OCI-LY3 (cell line): Measurements from ENCODE around the gene ARID2.

Experiments
- H2AFZ ChIP-seq: fragments of 200-600, 300-600 bp; shearing (Covaris generic); 2 replicates; pipeline ENCODE4 v1.6.0; 2014; ENCODE audit warnings: antibody characterized with exemption, low read depth, low read length
- H3K27ac ChIP-seq: fragments of 200-600, 300-600 bp; sonication (generic); 2 replicates; pipeline ENCODE4 v1.5.1; 2014; ENCODE audit warnings: mild to moderate bottlenecking, low read length, moderate library complexity, mixed read lengths
- H3K27me3 ChIP-seq: fragments of 200-600, 300-600 bp; sonication (generic); 2 replicates; pipeline ENCODE4 v1.6.1; 2014; ENCODE audit warnings: low read depth, low read length, mixed read lengths
- H3K36me3 ChIP-seq: fragments of 200-600, 300-600 bp; sonication (generic); replicated peaks from 2 replicates; pipeline ENCODE3; 2014; ENCODE audit warnings: low read depth, low read length, mixed read lengths
- H3K4me1 ChIP-seq: fragments of 300-600, 200-600 bp; sonication (generic); 2 replicates; pipeline ENCODE4 v1.6.1; 2014; ENCODE audit warnings: low read length, mixed read lengths
- H3K4me2 ChIP-seq: fragments of 200-600, 300-600 bp; sonication (generic); 2 replicates; pipeline ENCODE4 v1.6.1; 2014; ENCODE audit warnings: low read length, mixed read lengths
- H3K4me3 ChIP-seq: fragments of 300-600, 200-600 bp; sonication (generic); 2 replicates; pipeline ENCODE4 v1.5.1; 2014; ENCODE audit warnings: antibody characterized with exemption, mild to moderate bottlenecking, low read length, moderate library complexity
- H3K79me2 ChIP-seq: fragments of 300-600, 200-600 bp; shearing (Covaris generic); 2 replicates; pipeline ENCODE4 v1.6.1; 2014; ENCODE audit warnings: mild to moderate bottlenecking, low read length, mixed read lengths
- H3K9ac ChIP-seq: fragments of 300-600, 200-600 bp; shearing (Covaris generic); 2 replicates; pipeline ENCODE4 v1.6.0; 2014; ENCODE audit warnings: mild to moderate bottlenecking, low read length, moderate library complexity
- H3K9me3 ChIP-seq: fragments of 200-600, 300-600 bp; shearing (Covaris generic); 2 replicates; pipeline ENCODE4 v1.6.1; 2014; ENCODE audit warnings: low read length, mixed read lengths; ENCODE audit not compliant: insufficient read depth
- H4K20me1 ChIP-seq: fragments of 200-600, 300-600 bp; sonication (generic); 2 replicates; pipeline ENCODE4 v1.6.1; 2016; ENCODE audit warnings: low read length, mixed read lengths; ENCODE audit not compliant: insufficient read depth
- EZH2phosphoT487 ChIP-seq: fragments of 200-600 bp; shearing (Covaris generic); IDR thresholded peaks from 2 replicates; pipeline ENCODE4 v1.6.1; 2018; ENCODE audit warnings: antibody characterized with exemption, mixed run types, low read depth
- TF ChIP-seq, protein P1 (sequence below): fragments of 200-600, 300-600 bp; sonication (generic); IDR thresholded peaks from 2 replicates; pipeline ENCODE4 v1.5.1; 2014; ENCODE audit warnings: antibody characterized with exemption, low read length, low read depth

ARID2 gene

DNA sequence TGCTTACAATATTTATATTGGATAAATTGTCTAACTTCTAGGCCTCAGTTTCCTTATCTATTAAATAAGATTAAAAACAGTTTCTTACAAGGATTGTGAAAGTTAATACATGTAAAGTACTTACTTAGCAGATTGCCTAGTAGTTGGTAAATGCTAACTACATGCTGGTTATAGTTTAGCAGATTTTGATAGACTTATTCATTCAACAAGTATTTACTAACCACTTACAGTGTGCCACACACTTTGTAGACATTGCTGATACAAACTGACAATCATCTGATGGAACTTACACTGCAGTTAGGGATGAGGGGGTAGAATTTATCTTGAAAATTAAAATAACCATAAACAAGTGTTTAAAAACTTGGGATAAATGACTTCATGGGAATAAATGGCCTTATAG is 50.4 kb downstream of the ARID2 start:
- peaks cover 24% of the 10 kb centered on the region for H3K79me2 ChIP-seq
- no peak overlapping the region for H3K4me3 ChIP-seq
- H3K36me3 ChIP-seq = no peaks in the 10 kb centered on the region
- no peaks in the 10 kb centered on the region for H3K9me3 ChIP-seq
- TF ChIP-seq EZH2phosphoT487 = no peak
- TF ChIP-seq, protein P1, sequence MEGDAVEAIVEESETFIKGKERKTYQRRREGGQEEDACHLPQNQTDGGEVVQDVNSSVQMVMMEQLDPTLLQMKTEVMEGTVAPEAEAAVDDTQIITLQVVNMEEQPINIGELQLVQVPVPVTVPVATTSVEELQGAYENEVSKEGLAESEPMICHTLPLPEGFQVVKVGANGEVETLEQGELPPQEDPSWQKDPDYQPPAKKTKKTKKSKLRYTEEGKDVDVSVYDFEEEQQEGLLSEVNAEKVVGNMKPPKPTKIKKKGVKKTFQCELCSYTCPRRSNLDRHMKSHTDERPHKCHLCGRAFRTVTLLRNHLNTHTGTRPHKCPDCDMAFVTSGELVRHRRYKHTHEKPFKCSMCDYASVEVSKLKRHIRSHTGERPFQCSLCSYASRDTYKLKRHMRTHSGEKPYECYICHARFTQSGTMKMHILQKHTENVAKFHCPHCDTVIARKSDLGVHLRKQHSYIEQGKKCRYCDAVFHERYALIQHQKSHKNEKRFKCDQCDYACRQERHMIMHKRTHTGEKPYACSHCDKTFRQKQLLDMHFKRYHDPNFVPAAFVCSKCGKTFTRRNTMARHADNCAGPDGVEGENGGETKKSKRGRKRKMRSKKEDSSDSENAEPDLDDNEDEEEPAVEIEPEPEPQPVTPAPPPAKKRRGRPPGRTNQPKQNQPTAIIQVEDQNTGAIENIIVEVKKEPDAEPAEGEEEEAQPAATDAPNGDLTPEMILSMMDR = no peak
- no peak overlapping the region for H2AFZ ChIP-seq
- H3K9ac ChIP-seq = no peak overlapping the region
- H3K4me2 ChIP-seq = no peak overlapping the region
- no peaks in the 10 kb centered on the region for H3K27me3 ChIP-seq
- no peak overlapping the region for H3K27ac ChIP-seq
- peaks cover 11% of the 10 kb centered on the region for H3K4me1 ChIP-seq
- peaks cover 21% of the 10 kb centered on the region for H4K20me1 ChIP-seq

DNA sequence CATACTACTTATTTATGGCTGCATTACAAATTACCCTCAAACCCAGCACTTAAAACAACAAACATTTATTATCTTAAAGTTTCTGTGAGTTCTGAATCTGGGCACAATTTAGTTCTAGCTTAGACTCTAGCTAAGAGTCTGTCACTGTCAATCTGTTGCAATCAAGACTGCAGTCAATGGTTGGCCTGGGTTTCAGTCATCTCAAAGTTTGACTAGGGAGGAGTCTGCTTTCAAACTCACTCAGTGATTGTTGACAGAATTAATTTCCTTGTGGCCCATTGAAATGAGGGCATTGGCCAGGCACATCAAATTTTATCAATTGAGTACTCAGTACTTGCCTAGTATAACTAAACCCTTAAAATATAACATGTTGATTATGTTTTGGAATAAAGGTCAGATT is 51.6 kb downstream of the ARID2 start:
- peaks cover 14% of the 10 kb centered on the region for H3K79me2 ChIP-seq

DNA sequence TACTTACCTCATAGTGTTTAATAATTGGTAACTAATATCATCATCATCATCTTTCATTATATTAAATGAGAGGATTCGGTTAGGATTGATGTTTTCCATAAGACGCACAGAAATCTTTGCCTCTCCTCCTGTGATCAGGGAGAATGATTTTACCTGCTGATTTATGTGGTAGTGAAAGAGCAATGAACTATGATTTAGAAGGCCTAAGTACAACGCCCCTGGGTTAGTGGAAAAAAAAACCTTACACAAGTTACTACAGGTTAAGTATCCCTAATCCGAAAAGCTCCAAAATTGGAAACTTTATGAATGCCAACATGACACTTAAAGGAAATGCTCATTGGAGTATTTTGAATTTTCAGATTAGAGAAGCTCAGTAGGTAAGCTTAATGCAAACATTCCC is 55.8 kb downstream of the ARID2 start:
- peaks cover 10% of the 10 kb centered on the region for H3K79me2 ChIP-seq
- H3K36me3 ChIP-seq = no peaks in the 10 kb centered on the region
- H2AFZ ChIP-seq = no peak overlapping the region
- TF ChIP-seq EZH2phosphoT487 = no peak
- TF ChIP-seq, protein P1 = no peak
- H3K4me3 ChIP-seq = no peak overlapping the region
- no peaks in the 10 kb centered on the region for H3K27me3 ChIP-seq
- no peak overlapping the region for H3K27ac ChIP-seq
- H3K9me3 ChIP-seq = no peaks in the 10 kb centered on the region
- H3K4me1 ChIP-seq = no peaks in the 10 kb centered on the region
- peaks cover 16% of the 10 kb centered on the region for H4K20me1 ChIP-seq
- H3K9ac ChIP-seq = no peak overlapping the region
- H3K4me2 ChIP-seq = no peak overlapping the region

More for the DNA sequence above, 51.6 kb downstream of the ARID2 start:
- no peak overlapping the region for H3K4me2 ChIP-seq
- H3K27ac ChIP-seq = no peak overlapping the region
- H3K36me3 ChIP-seq = no peaks in the 10 kb centered on the region
- no peak overlapping the region for H3K9ac ChIP-seq
- H3K27me3 ChIP-seq = no peaks in the 10 kb centered on the region
- H2AFZ ChIP-seq = no peak overlapping the region
- TF ChIP-seq EZH2phosphoT487 = no peak
- TF ChIP-seq, protein P1 = no peak
- H3K9me3 ChIP-seq = no peaks in the 10 kb centered on the region
- H3K4me3 ChIP-seq = no peak overlapping the region
- H4K20me1 ChIP-seq = peaks cover 9% of the 10 kb centered on the region
- peaks cover 3% of the 10 kb centered on the region for H3K4me1 ChIP-seq

DNA sequence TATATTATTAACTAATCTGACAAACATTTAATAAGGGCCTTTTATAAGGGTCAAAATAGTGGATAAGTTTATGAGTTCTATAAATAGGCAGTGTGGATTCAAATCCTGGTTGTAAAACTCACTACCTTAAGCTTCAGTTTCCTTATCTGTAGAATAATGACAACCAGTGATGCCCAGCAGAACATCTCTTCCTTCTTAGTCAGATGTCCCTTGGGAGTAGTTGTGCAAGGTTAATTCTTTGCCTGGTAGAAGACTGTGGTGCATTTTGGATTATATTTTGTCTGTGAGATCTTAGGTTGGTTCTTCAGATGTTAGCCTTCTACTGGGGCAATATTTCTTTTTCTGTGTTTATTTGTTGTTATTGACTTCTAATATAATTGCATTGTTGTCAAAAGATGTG is 59.5 kb downstream of the ARID2 start:
- Histone ChIP-seq H3K79me2 (peaks cover 16% of the 10 kb centered on the region), H3K9ac (no peak overlapping the region), H3K4me3 (no peak overlapping the region), H3K9me3 (no peaks in the 10 kb centered on the region), H4K20me1 (peaks cover 23% of the 10 kb centered on the region), H3K36me3 (no peaks in the 10 kb centered on the region), H3K4me1 (no peaks in the 10 kb centered on the region), H3K27ac (no peak overlapping the region), H3K27me3 (no peaks in the 10 kb centered on the region), H3K4me2 (no peak overlapping the region), H2AFZ (no peak overlapping the region)
- TF ChIP-seq, protein P1 = no peak
- no peak for TF ChIP-seq EZH2phosphoT487
